ENCODE data around the gene GPAM. TPM values are rescaled to one million over a fixed set of nuclear protein-coding genes. Genes with fewer than 3 reads are reported as not detected.

GPAM gene
- total and polyA plus RNA-seq, 2 of the 8 experiments (the other 6 are each of a cell fraction or from before 2014, with no cell fraction given), result 5.5 to 15.5 TPM

GRCh38 chr10:112195224-112195623, 11.7 kb upstream of the GPAM start:
- FAIRE-seq, result no peak
- Histone ChIP-seq H3K27me3 (replicated peaks in 1 of 4; ENCODE audit: control insufficient read depth in 3 of 4, extremely low read depth in 1 of 4, insufficient read depth in 3 of 4, low read length in 3 of 4) (no peaks in the 10 kb centered on the region), H3K79me2 (ENCODE audit: control insufficient read depth in 1 of 2, insufficient read depth in 2 of 2, low read length in 2 of 2) (no peaks in the 10 kb centered on the region), H4K20me1 (replicated peaks in 1 of 2; ENCODE audit: control insufficient read depth in 1 of 2, insufficient read depth in 2 of 2, low read length in 2 of 2) (no peaks in the 10 kb centered on the region), H3K4me3 (ENCODE audit: extremely low read depth in 1 of 4, insufficient read depth in 2 of 4, low read depth in 3 of 4, low read length in 4 of 4) (no peak overlapping the region), H2BK5ac (ENCODE audit: low read depth, low read length) (no peak overlapping the region), H3K23ac (ENCODE audit: insufficient read length) (no peak overlapping the region), H2BK20ac (ENCODE audit: low read length) (no peak overlapping the region), H3K4ac (replicated peaks; ENCODE audit: insufficient read length, low read depth, low read length) (no peak overlapping the region), H2BK120ac (replicated peaks; ENCODE audit: low read depth, low read length) (no peak overlapping the region), H2AFZ (ENCODE audit: low read length) (no peak overlapping the region), H3K4me1 (replicated peaks in 1 of 4; ENCODE audit: control insufficient read depth in 3 of 4, insufficient read depth in 4 of 4, low read length in 3 of 4) (no peaks in the 10 kb centered on the region), H3K9me3 (ENCODE audit: insufficient read depth in 2 of 2, low read depth in 1 of 2, low read length in 1 of 2) (no peaks in the 10 kb centered on the region), H2AK5ac (ENCODE audit: low read depth, low read length) (no peak overlapping the region), H3K4me2 (ENCODE audit: insufficient read depth in 1 of 2, low read depth in 2 of 2, low read length in 2 of 2) (no peak overlapping the region), H4K91ac (replicated peaks; ENCODE audit: insufficient read length, low read length) (no peak overlapping the region), H4K8ac (ENCODE audit: extremely low read depth, insufficient read depth, low read length) (no peak overlapping the region), H2BK15ac (ENCODE audit: low read length) (no peak overlapping the region), H3K23me2 (ENCODE audit: low read depth, low read length) (no peaks in the 10 kb centered on the region), H3K36me3 (ENCODE audit: control insufficient read depth in 2 of 4, insufficient read depth in 4 of 4, low read length in 3 of 4) (no peaks in the 10 kb centered on the region), H3K18ac (ENCODE audit: extremely low read depth, low read length) (no peak overlapping the region), H3K27ac (ENCODE audit: low read depth, low read length) (no peak overlapping the region), H2BK12ac (ENCODE audit: low read depth, low read length) (no peak overlapping the region), H3K14ac (ENCODE audit: insufficient read length) (no peak overlapping the region), H3K56ac (replicated peaks; ENCODE audit: insufficient read length, low read depth, low read length) (no peak overlapping the region), H3K9ac (replicated peaks in 1 of 4; ENCODE audit: extremely low read depth in 1 of 4, low read depth in 3 of 4, low read length in 3 of 4) (no peak overlapping the region), H3K79me1 (ENCODE audit: low read depth, low read length) (no peaks in the 10 kb centered on the region), H4K5ac (ENCODE audit: insufficient read length, low read depth, low read length) (no peak overlapping the region)
- TF ChIP-seq CBX8 (IDR thresholded peaks at IDR 0.05; ENCODE audit: borderline replicate concordance, low read depth, low read length), result no peak
- no peak for TF ChIP-seq SP1 (IDR thresholded peaks at IDR 0.05; ENCODE audit: low read depth, low read length)
- no peak for DNase-seq (ENCODE audit: low read depth in 1 of 2, low spot score in 2 of 2)
- ChIA-PET POLR2A (ENCODE audit: partially characterized antibody) (no interaction called here), CTCF (ENCODE audit: partially characterized antibody) (interaction anchor here (0.9 to 2.7 kb wide), 3 partner anchors 13 to 120 kb away, joined by 3 to 10 read pairs (median 3); no protein-coding TSS in a partner anchor)
- 94% methylated on average over 7 of the region's 7 CpGs; no CpG with 5 or more reads in 1 of the 2 experiments for WGBS, 2 experiments (ENCODE audit: extremely low coverage in 1 of 2, insufficient coverage in 1 of 2, insufficient read length in 1 of 2, insufficient replicate concordance in 2 of 2, low coverage in 1 of 2, low lambda C conversion rate in 2 of 2, missing lambda C conversion rate in 1 of 2)

Measured in H1 (cell line).